OCI-LY3 (cell line): ENCODE results near the gene RGS6.

ENCODE experiments used
- H2AFZ ChIP-seq: fragments of 200-600, 300-600 bp; shearing (Covaris generic); 2 replicates; pipeline ENCODE4 v1.6.0; 2014; ENCODE audit warnings: antibody characterized with exemption, low read depth, low read length
- H3K27ac ChIP-seq: fragments of 200-600, 300-600 bp; sonication (generic); 2 replicates; pipeline ENCODE4 v1.5.1; 2014; ENCODE audit warnings: mild to moderate bottlenecking, low read length, moderate library complexity, mixed read lengths
- H3K27me3 ChIP-seq: fragments of 200-600, 300-600 bp; sonication (generic); 2 replicates; pipeline ENCODE4 v1.6.1; 2014; ENCODE audit warnings: low read depth, low read length, mixed read lengths
- H3K36me3 ChIP-seq: fragments of 200-600, 300-600 bp; sonication (generic); replicated peaks from 2 replicates; pipeline ENCODE3; 2014; ENCODE audit warnings: low read depth, low read length, mixed read lengths
- H3K4me1 ChIP-seq: fragments of 300-600, 200-600 bp; sonication (generic); 2 replicates; pipeline ENCODE4 v1.6.1; 2014; ENCODE audit warnings: low read length, mixed read lengths
- H3K4me2 ChIP-seq: fragments of 200-600, 300-600 bp; sonication (generic); 2 replicates; pipeline ENCODE4 v1.6.1; 2014; ENCODE audit warnings: low read length, mixed read lengths
- H3K4me3 ChIP-seq: fragments of 300-600, 200-600 bp; sonication (generic); 2 replicates; pipeline ENCODE4 v1.5.1; 2014; ENCODE audit warnings: antibody characterized with exemption, mild to moderate bottlenecking, low read length, moderate library complexity
- H3K79me2 ChIP-seq: fragments of 300-600, 200-600 bp; shearing (Covaris generic); 2 replicates; pipeline ENCODE4 v1.6.1; 2014; ENCODE audit warnings: mild to moderate bottlenecking, low read length, mixed read lengths
- H3K9ac ChIP-seq: fragments of 300-600, 200-600 bp; shearing (Covaris generic); 2 replicates; pipeline ENCODE4 v1.6.0; 2014; ENCODE audit warnings: mild to moderate bottlenecking, low read length, moderate library complexity
- H3K9me3 ChIP-seq: fragments of 200-600, 300-600 bp; shearing (Covaris generic); 2 replicates; pipeline ENCODE4 v1.6.1; 2014; ENCODE audit warnings: low read length, mixed read lengths; ENCODE audit not compliant: insufficient read depth
- H4K20me1 ChIP-seq: fragments of 200-600, 300-600 bp; sonication (generic); 2 replicates; pipeline ENCODE4 v1.6.1; 2016; ENCODE audit warnings: low read length, mixed read lengths; ENCODE audit not compliant: insufficient read depth
- EZH2phosphoT487 ChIP-seq: fragments of 200-600 bp; shearing (Covaris generic); IDR thresholded peaks from 2 replicates; pipeline ENCODE4 v1.6.1; 2018; ENCODE audit warnings: antibody characterized with exemption, mixed run types, low read depth
- TF ChIP-seq, protein P1 (sequence below): fragments of 200-600, 300-600 bp; sonication (generic); IDR thresholded peaks from 2 replicates; pipeline ENCODE4 v1.5.1; 2014; ENCODE audit warnings: antibody characterized with exemption, low read length, low read depth

RGS6 gene

DNA sequence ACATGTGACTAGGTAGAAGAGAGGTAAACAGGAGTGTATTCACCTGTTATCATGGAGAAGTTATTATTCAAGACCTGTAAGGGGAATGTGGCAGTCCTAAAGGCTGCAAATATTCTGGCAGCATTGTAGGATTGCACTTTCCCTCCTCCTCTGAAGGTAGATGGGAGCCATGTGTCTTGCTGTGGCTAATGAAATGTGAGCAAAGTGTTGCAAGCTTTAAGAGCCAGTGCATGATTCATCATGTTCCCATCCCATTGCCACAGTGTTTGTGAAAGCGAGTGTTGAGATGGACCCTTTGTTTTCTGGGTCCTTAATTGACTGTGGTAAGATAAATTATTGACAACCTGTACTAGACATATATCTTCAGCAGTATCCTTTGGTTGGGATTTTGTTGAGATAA, 128.7 kb downstream of the RGS6 start:
- Histone ChIP-seq H2AFZ (no peak overlapping the region), H3K27ac (no peak overlapping the region), H3K4me1 (peaks cover 10% of the 10 kb centered on the region; the same call in 1 of the 2 replicates), H3K4me3 (no peak overlapping the region), H3K9me3 (no peaks in the 10 kb centered on the region), H3K4me2 (no peak overlapping the region), H3K79me2 (no peaks in the 10 kb centered on the region), H3K27me3 (peaks cover 3% of the 10 kb centered on the region; the same call in 1 of the 2 replicates), H3K36me3 (no peaks in the 10 kb centered on the region), H4K20me1 (no peaks in the 10 kb centered on the region), H3K9ac (no peak overlapping the region)
- TF ChIP-seq, protein P1, sequence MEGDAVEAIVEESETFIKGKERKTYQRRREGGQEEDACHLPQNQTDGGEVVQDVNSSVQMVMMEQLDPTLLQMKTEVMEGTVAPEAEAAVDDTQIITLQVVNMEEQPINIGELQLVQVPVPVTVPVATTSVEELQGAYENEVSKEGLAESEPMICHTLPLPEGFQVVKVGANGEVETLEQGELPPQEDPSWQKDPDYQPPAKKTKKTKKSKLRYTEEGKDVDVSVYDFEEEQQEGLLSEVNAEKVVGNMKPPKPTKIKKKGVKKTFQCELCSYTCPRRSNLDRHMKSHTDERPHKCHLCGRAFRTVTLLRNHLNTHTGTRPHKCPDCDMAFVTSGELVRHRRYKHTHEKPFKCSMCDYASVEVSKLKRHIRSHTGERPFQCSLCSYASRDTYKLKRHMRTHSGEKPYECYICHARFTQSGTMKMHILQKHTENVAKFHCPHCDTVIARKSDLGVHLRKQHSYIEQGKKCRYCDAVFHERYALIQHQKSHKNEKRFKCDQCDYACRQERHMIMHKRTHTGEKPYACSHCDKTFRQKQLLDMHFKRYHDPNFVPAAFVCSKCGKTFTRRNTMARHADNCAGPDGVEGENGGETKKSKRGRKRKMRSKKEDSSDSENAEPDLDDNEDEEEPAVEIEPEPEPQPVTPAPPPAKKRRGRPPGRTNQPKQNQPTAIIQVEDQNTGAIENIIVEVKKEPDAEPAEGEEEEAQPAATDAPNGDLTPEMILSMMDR = no peak
- no peak for TF ChIP-seq EZH2phosphoT487

DNA sequence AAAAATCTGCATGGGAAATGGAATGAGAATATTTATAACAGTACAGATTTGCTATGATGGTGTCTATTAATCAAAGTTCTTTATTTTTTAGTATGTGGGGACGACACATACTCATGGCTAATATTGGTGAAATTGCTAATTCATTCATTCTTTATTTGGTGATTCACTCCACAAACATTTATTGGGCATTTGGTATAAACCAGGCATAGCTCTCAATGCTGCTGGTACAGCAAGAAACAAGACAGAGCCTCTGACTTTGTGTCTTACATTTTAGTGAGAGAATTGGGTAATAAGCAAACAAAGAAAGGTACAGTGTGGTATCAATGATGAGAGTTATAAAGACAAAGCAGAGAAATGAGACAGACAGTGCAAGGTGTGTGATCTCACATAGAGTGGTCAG, 129.5 kb downstream of the RGS6 start:
- H3K27me3 ChIP-seq = peaks cover 3% of the 10 kb centered on the region; the same call in 1 of the 2 replicates
- H3K4me1 ChIP-seq = peaks cover 10% of the 10 kb centered on the region; the same call in 1 of the 2 replicates
- no peak overlapping the region for H3K27ac ChIP-seq
- no peaks in the 10 kb centered on the region for H3K79me2 ChIP-seq
- no peak overlapping the region for H3K4me2 ChIP-seq
- H3K9me3 ChIP-seq = no peaks in the 10 kb centered on the region
- H3K36me3 ChIP-seq = no peaks in the 10 kb centered on the region
- no peak for TF ChIP-seq EZH2phosphoT487
- TF ChIP-seq, protein P1 = no peak
- no peaks in the 10 kb centered on the region for H4K20me1 ChIP-seq
- no peak overlapping the region for H3K9ac ChIP-seq
- H3K4me3 ChIP-seq = no peak overlapping the region
- H2AFZ ChIP-seq = no peak overlapping the region

DNA sequence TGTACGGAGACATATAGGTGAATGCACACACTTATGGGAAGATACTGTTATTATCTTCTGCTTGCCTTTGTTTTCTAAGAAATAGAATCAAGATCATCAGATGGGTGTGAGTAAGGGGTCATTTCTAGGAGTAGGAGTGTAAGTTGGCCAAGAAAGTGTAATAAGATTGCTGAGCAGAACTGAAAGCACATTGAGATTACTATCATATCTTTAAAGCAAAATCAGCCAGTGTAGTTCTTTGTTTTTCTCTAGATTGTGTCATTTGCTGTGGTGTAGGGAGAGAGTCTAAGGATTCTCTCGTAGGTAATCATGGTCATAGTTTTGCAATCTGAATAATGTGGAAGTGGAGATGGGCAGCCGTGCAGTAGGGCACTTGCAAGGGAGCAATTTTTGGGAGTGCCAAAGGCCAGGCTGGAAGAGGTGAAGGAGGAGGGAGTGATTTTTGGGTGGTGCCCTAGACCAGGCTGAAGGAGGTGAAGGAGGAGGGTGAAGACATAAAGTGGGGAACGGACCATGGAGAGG, 131.6 kb downstream of the RGS6 start:
- Histone ChIP-seq H3K79me2 (no peaks in the 10 kb centered on the region), H3K4me1 (peaks cover 10% of the 10 kb centered on the region; the same call in 1 of the 2 replicates), H4K20me1 (no peaks in the 10 kb centered on the region), H3K9ac (no peak overlapping the region), H3K36me3 (no peaks in the 10 kb centered on the region), H2AFZ (no peak overlapping the region), H3K27me3 (peaks cover 3% of the 10 kb centered on the region; the same call in 1 of the 2 replicates), H3K4me2 (no peak overlapping the region), H3K4me3 (no peak overlapping the region), H3K9me3 (no peaks in the 10 kb centered on the region), H3K27ac (no peak overlapping the region)
- TF ChIP-seq, protein P1 = no peak
- TF ChIP-seq EZH2phosphoT487 = no peak

DNA sequence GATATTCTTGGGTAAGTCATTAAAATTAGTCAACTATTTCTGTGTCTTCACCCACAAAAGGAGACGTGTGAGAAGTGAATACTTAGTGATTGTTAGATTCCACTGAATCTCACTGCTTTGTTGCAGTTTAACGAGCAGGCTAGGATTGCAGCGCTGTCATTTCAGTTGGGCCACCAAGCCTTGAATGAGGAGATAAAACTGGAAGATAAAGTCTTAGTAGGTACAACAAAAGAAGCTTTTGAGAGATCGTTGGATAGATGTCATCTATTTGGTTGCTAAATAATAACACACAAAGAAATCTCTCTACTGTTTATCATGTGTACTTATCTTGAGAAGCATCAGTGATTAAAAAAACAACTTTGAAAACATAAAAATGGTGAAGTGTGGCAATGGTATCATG, 132.3 kb downstream of the RGS6 start:
- H3K4me2 ChIP-seq = no peak overlapping the region
- no peaks in the 10 kb centered on the region for H4K20me1 ChIP-seq
- H3K27ac ChIP-seq = no peak overlapping the region
- peaks cover 9% of the 10 kb centered on the region; the same call in 1 of the 2 replicates for H3K4me1 ChIP-seq
- H3K36me3 ChIP-seq = no peaks in the 10 kb centered on the region
- H3K9me3 ChIP-seq = no peaks in the 10 kb centered on the region
- no peak overlapping the region for H2AFZ ChIP-seq
- TF ChIP-seq, protein P1 = no peak
- TF ChIP-seq EZH2phosphoT487 = no peak
- H3K4me3 ChIP-seq = no peak overlapping the region
- no peaks in the 10 kb centered on the region for H3K79me2 ChIP-seq
- H3K27me3 ChIP-seq = peaks cover 3% of the 10 kb centered on the region; the same call in 1 of the 2 replicates
- H3K9ac ChIP-seq = no peak overlapping the region
